HG03060 (cell line): Measurements from ENCODE around the gene PPFIA1.
"Not testable (repeated sequence)": the region's sequence is repeated elsewhere in the genome, so short reads cannot be mapped to it uniquely, and the experiment has no call there.

Experiments
- ATAC-seq: cut with Tn5 transposase; IDR thresholded peaks from one replicate; pipeline ENCODE4 v1.9.1; 2021; ENCODE audit warnings: low read depth, moderate number of reproducible peaks; ENCODE audit not compliant: unreplicated experiment

PPFIA1 gene

DNA sequence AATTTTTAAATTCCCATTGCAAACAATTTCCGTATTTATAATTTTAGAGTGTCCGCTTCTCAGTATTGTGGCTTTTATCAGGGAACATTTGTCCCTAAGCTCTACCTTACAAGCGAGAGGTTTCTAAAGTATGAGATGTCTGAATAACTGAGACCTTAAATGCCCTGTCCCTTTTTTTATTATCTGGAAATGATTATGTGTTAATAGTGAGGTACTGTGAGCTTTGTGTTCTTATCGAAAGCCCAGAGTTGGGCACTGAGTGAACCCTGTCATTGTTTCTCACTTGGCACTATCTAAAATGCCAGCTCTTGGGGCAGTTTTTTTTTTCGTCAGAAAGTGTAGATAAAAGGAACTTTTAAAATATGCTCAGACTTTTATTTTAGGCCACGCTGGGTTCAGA, 137.3 kb downstream of the PPFIA1 start:
- no peak for ATAC-seq

DNA sequence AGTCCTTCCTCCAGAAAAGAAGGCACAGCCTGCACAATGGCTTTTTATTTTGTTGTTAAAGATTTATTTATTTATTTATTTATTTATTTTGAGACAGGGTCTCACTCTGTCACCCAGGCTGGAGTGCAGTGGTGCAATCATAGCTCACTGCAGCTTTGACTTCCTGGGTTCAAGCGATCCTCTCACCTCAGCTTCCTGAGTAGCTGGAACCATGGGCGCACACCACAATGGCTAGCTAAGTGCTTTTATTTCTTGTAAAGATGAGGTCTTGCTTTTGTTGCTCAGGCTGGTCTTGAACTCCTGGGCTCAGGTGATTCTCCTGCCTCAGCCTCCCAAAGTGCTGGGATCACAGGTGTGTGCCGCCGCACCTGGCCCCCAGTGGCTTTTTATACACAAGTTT, 137.8 kb downstream of the PPFIA1 start:
- not testable (repeated sequence) for ATAC-seq

DNA sequence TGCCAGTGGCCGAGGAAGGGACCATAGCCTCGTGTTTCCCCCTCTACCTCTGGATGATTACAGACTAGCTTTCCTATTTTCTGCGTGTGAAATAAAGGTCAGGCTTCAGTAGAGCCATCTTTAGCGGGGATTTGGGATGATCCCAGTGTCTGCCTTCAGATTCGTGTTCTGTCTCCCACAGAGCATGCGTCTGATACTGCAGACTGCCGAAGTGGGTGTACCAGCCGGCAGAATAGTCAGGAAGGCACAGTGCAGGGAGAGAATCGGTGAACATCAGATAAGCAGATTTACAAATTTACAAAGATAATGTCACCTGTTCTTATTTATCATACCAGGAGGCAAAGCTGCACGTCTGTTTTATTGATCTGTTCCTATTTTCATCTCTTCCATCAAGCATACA, 138.9 kb downstream of the PPFIA1 start:
- ATAC-seq, result no peak

DNA sequence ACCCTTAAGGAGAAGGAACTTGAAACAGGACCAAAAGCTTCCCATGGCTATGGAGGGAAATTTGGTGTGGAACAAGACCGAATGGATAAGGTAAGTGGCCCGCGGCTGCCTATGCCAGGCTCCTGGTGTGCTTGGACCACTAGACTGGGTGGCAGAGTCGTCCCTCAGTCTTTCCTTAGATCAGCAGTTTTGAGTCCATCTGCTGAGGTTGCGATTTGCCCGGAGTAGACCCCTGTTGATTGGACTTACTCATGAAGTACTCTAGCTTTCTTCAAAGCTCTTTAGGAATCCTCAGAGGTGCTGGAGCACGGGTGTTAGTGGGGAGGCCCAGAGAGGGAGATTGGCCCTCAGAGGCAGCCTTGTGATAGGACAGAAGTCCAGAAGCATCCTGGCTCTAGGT, 139.4 kb downstream of the PPFIA1 start:
- ATAC-seq, result no peak

DNA sequence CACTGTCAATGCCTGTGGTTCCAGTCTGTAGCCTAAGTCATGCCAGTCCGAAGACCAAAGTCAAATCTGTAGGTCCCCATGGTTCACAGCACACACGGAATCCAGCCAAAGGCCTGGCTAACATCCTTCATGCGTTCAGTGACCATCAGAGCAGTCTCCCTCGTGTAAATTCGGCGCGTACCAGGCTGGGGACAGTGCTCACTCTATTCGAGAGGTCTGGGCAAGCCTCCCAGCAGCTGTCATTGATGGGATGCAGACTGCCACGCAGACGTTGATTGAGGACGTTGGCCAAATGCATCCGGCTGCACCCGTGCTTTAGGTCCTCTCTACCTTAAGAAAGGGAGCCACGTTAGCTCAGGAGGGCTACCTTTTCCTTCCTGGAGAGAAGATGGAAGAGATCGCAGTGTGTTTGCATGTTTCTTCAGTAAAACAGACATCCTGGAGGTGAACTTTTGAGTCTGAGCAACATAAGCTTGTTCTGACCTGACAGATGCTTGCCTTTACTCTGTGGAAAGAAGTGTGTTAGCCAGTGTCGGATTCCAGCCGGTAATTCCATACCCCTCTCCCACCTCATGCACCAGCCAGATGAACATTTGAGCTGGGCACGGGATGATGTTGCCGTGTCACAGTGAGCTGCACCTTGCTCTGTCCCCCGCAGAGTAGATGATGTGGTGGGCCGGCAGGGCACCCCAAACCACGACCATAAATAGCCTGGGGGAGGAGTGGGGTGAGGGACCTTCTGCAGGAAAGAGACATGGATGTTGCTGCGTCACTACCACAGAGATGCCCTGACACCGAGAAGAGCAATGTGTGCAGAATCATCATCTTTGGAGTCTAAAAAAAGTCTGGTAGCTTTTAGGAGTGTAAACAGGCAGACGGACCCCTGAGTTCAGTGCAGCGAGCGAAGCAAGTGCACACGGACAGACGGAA, 140.1 kb downstream of the PPFIA1 start:
- ATAC-seq, result no peak

DNA sequence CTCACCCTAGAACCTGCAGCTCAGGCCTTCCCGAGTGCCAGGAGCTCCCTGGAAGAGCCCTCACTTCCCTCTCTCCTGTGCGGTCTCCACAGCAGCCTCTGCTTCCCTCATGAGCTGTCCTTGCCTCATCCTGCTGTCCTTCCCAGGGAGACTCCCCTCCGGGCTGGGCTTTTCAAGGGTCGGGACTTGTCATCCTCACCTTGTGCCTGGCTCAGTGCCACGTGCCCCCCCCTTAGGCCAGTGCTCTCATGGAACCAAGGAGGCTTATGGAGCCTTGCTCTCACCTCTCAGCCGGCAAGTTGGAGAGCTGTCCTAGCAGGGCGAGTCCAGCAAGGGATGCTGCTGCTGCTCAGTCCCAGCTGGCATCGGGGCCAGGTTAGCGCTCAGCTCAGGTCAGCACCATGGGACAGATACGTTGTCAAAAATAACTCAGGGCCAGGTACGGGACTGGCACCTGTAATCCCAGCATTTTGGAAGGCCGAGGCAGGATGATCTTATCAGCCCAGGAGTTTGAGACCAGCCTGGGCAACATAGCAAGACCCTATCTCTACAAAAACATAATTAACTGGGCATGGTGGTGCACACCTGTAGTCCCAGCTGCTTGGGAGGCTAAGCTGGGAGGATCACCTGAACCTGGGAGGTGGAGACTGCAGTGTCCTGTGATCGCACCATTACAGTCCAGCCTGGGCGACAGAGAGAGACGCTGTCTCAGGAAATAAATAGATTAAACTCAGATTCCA, 141.4 kb downstream of the PPFIA1 start:
- no peak for ATAC-seq

DNA sequence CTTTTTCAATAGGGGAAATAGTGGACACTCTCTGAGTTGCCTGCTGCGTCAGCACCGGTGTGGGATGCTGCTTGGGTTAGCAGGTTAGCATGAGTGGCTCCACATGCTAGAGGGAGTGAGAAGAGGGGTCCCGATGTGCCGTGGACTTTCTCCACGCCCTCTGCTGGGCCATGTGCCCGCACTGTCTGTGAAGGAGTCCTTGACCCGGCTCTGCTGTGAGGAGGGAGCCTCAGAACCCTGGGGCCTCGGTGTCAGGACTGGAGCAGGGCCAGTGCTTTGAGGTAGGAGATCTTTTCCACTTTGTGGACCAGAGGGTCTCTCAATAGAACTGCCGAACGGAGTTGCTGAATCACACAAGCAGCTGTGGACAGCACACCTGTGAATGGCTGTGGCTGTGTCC, 142.7 kb downstream of the PPFIA1 start:
- no peak for ATAC-seq

DNA sequence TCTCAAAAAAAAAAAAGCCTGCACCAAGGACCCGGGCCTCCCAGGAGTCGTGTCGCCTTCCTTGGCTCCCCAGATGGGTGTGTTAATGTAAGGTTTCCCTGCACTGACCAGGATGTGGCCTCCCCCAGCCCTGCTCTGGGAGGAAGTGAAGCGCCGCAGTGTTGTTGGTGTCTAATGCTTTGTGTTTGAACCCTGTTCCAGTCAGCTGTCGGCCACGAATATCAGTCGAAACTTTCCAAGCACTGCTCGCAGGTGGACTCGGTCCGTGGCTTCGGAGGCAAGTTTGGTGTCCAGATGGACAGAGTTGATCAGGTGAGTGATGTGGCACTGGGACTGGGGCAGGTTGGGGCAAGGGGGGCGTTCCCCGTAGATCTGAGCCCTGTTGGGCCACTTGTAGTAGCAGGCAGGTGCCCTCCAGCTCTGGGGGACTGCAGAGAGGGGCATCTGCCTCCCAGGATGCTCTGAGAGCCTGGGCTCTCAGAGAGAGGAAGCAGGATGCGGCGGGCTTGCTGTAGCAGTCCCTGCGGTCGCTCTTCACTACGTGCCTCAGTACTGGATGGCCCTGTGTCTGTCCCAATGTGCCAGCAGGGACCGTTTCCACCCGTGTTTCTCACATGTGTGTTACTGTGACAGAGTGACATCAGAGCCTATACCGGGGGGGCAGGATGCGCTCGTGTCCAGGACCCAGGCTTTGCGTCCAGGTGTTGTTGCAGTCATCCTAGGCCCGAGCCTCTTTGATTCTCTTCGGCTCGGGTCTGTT, 144.0 kb downstream of the PPFIA1 start:
- no peak for ATAC-seq

DNA sequence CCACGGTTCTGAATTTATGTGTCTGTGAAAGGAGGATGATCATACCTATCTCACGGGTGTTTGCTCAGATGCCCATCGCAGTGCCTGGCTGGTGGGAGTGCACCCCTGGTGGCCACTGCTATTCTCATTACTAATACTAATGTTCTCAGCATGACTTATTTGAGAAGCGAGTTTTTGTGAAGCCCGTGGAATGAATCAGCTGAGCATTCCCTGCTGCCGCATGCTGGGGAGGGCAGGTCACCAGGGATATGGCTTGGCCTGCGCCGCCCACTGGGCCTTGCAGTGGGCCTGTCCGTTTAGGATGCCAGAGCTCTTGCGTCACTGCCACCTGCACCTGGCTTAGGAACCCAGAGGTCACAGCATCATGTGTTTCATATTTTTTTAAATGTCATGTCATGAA, 144.7 kb downstream of the PPFIA1 start:
- no peak for ATAC-seq

DNA sequence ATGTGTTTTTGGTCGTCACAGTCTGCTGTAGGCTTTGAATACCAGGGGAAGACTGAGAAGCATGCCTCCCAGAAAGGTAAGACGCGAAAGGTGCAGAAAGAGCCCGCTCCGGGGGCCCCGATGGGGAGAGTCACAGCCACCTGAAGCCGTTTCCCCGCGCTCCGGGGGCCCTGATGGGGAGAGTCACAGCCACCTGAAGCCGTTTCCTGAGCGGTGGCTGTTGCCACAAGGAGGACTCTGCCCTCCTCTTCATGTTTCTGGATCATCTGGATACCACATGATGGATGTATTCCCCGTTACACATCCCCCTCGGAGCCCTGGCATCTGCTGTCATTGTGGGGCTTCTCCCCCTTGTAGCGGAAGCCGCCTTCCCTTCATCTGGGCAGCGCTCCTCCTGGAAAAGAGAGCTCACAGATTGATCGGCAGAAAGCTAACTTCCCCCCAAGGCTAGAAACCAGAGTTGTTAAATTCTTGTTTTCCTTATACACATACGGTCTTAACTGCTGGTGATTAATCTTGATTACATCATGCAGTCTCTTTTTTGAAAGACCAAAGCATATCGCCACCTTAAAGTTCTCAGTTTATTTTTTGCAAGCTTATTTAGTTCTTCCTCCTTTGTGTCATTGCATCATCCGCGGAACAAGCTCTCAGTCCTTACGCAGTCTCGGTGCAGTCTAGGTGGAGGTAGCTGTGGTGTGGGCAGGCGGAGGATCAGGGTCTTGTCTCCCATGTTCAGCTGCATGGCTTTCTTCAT, 145.3 kb downstream of the PPFIA1 start:
- ATAC-seq, result no peak

DNA sequence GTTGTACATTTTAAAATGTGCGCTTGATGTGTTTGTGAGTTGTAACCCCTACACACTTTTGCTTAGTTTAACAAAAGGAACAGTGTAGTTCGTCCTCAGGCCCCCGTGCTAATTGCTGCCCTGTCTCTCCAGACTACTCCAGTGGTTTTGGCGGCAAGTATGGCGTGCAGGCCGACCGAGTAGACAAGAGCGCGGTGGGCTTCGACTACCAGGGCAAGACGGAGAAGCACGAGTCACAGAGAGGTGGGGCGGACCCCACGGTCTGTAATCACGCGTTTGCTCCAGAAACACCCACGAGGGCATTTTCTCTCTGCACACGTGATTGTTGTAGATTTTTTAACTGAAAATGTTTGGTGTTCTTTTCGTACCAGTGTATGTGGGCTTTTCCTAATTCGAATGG, 146.4 kb downstream of the PPFIA1 start:
- no peak for ATAC-seq

DNA sequence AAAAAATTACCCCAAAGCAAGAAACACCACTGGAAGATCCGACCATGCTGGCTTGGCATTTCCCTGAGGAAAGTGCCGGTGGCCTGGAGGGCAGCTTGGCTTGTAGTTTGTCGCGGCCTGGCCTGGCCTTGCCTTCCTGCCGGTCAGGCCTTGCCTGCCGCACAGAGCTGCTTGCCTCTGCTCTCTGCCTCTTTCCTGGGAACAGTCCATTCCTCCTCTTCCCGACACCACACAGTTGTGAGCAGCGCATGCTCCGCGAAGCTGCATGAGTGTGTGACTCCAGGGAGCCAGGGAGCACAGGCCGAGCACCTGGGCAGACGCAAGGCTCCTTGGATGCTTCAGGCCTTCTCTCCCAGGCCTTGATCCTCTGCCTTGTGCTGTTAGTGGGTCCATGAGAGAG, 147.6 kb downstream of the PPFIA1 start:
- ATAC-seq, result no peak

DNA sequence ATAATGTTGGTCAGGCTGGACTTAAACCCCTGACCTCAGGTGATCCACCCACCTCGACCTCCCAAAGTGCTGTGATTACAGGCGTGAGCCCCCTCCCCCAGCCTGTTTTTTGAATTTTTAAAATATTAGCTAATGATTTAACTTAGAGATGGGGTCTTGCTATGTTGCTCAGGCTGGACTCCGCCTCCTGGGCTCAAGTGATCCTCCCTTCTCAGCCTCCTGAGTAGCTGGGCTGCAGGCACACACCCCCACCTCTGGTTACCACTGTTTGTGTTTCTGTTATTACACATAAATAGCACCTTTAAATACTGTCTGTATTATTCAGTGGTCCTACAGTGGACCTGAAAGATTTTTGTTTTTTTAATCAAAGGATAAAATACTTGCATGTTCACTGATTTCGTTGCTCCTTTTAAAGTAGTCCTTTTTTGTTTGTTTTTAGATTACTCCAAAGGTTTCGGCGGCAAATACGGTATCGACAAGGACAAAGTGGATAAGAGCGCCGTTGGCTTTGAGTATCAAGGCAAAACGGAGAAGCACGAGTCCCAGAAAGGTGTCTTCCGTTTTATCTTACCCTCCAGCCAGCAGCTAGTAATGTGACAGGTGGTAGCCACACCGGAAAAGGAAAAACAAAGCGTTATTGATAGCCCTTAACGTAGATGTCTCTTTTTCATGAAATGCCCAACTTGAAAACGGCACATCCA, 149.0 kb downstream of the PPFIA1 start:
- no peak for ATAC-seq

DNA sequence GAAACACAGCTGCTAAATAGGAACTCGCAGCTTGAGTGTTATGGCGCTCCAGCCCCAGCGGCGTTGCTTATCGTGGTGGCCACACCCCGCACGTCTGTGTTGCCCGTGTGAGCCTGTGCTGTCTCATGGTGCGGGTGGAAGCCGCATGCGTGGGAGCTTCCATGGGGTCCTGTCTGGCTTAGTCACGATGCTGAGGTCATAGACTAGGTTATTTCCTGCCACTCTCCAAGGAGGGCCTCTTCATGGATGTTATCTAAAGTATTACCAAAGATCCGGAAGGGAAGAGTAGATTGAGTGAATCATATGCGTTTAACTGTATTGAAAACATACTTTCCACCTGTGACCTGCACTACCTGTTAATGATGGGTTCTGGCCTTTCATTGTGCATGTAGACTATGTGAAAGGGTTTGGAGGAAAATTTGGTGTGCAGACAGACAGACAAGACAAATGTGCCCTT, 149.5 kb downstream of the PPFIA1 start:
- ATAC-seq, result no peak

DNA sequence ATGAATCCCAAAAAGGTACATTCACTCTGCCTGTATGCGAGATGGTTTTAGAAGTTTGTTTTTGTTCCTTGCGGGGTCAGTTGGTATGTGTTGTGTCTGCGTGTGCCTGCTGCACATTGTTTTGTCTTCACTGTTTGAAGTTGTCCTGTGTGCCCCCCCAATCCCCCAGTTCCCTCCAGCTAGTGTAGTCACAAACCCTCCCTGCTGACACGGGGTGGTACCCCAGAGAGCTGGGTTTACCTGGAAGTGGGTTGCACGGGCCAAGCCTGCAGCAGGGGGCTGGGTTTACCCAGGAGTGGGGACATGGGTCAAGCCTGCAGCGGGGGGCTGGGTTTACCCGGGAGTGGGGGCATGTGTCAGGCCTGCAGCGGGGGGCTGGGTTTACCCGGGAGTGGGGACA, 150.0 kb downstream of the PPFIA1 start:
- ATAC-seq, result no peak

DNA sequence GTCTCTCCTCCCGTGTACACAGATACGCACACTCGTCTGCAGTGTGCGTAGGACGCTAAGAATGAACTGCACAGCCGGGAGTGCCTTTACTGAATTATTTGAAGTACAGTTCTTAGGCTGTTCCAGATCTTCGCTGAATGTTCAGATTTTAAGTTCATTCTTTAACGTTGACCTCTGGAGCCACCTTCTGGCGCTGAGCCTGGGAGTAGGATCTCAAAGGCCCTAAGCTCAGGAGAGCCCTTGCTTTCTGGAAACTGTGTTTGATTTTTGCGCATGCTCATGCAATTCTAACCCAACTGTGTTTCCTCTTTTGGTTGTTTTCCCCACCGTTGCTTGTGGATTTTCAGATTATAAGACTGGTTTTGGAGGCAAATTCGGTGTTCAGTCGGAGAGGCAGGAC, 150.6 kb downstream of the PPFIA1 start:
- ATAC-seq, result no peak

DNA sequence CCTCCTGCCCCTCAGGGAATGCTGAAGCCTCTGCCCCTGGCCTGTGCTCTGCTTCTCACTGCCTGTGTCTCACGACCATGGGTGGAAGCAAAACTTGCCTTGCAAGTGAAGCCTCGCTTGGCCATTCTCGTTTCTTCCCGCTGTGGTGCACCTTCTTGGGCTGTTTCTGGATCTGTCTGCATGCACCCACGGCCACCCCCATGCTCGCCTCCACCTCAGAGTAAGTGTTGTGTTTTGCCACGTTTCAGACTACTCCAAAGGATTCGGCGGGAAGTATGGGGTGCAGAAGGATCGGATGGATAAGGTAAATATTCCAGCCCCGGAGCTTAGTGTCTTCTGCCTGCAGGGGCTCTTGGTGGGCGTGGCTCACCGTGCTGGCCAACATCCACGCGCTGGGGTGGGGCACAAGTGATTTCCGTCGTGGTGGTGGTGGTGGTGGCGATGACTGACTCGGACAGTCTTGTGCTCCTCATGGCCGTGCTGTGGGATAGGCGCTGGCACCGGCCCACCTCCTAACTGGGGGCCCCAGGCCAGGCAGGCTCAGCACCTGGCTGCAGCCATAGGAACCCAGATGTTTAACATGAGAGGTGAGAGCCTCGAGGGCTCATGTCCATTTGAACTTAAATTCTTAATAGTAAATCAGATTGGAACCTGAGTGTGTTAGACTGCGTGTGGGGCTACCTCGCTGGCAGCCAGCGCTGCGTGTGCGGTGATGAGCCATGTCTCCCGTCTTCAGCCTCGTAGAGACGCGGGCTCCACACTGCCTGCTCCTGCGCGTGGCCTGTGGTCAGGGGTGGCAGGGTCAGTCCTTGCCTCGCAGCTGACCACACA, 152.4 kb downstream of the PPFIA1 start:
- ATAC-seq, result no peak

DNA sequence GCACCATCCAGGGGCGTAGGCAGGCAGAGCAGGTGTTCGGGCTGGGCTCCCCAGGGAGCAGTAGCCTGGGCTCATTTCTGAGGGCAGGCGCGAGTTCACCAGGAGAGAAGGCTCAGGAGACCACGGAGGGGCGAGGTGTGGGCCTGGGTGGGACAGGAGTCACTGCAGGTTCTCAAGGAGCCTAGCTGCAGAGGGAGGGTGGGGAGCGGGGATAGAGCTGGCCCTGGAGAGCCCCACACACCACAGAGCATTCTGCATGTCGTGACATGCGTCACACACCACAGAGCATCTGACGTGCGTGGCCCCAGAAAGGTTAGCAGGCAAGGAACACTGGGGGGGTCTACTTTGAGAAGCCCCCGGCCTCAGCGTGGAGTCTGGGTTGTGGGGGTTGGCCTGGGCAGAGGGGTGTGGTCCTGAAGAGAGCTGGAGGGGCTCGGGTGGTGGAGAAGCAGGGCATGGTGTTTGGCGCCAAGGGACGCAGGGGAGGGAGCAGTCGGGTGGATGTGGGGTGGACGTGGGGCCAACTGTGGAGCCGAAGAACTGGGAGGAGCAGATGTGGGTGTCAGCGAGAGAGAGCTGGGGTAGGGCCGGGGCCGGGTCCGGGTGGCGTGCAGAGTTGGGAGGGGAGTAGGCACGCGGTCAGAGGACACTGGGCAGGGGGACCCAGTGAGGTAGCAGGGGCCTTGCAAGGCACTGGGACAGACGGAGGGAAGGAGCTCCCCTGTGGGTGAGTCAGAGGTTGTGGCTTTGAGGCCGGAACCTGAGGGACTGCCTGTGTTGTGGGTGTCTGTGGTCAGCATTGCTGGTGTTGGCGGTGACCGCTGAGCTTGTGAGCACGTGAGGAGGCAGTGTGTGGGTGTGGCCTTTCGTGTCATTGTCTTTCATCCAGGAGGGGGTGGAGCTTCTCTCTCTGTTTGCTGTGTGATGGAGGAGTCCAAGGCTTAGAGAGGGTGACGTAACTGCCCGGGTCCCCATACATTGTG, 153.3 kb downstream of the PPFIA1 start:
- ATAC-seq, result no peak
